NCI-H1436 (cell line): ENCODE results near the gene ETV6.

Experiments
- DNase-seq: peaks from one replicate; lab custom pipeline; 2025; lab: John Stamatoyannopoulos, UW

ETV6 gene

GRCh38 chr12:11805680-11806079, 156.2 kb downstream of the ETV6 start:
- DNase-seq: no peak

GRCh38 chr12:11807458-11807857, 158.0 kb downstream of the ETV6 start:
- peak; percentile 86 for DNase-seq

GRCh38 chr12:11808931-11809330, 159.5 kb downstream of the ETV6 start:
- DNase-seq: no peak

GRCh38 chr12:11810206-11810545, 160.7 kb downstream of the ETV6 start:
- no peak for DNase-seq

- no peak for DNase-seq
These were observed 161.5 kb downstream of the ETV6 start for GRCh38 chr12:11811008-11811407.

GRCh38 chr12:11812241-11812585, 162.7 kb downstream of the ETV6 start:
- DNase-seq: no peak

- peak; percentile 51 for DNase-seq
These were observed 163.3 kb downstream of the ETV6 start for GRCh38 chr12:11812586-11813437.

- no peak for DNase-seq
These were observed 164.0 kb downstream of the ETV6 start for GRCh38 chr12:11813438-11813813.

GRCh38 chr12:11814374-11814773, 164.9 kb downstream of the ETV6 start:
- no peak for DNase-seq

- no peak for DNase-seq
These were observed 165.9 kb downstream of the ETV6 start for GRCh38 chr12:11815397-11815796.

GRCh38 chr12:11819643-11820042, 170.2 kb downstream of the ETV6 start:
- DNase-seq: no peak

GRCh38 chr12:11820476-11820875, 171.0 kb downstream of the ETV6 start:
- no peak for DNase-seq

- no peak for DNase-seq
These were observed 172.1 kb downstream of the ETV6 start for GRCh38 chr12:11821386-11822080.

- DNase-seq: no peak
These were observed 172.8 kb downstream of the ETV6 start for GRCh38 chr12:11822081-11822834.

GRCh38 chr12:11823043-11823442, 173.6 kb downstream of the ETV6 start:
- DNase-seq: no peak

GRCh38 chr12:11823593-11823992, 174.1 kb downstream of the ETV6 start:
- no peak for DNase-seq

GRCh38 chr12:11824069-11824468, 174.6 kb downstream of the ETV6 start:
- no peak for DNase-seq

- no peak for DNase-seq
These were observed 175.3 kb downstream of the ETV6 start for GRCh38 chr12:11824736-11825135.

GRCh38 chr12:11825278-11825677, 175.8 kb downstream of the ETV6 start:
- no peak for DNase-seq

- no peak for DNase-seq
These were observed 177.1 kb downstream of the ETV6 start for GRCh38 chr12:11826574-11826973.

GRCh38 chr12:11827091-11828061, 177.9 kb downstream of the ETV6 start:
- no peak for DNase-seq

GRCh38 chr12:11829764-11830194, 180.3 kb downstream of the ETV6 start:
- DNase-seq: no peak
